ENCODE results near the gene CLK3.

Gene CLK3

DNA sequence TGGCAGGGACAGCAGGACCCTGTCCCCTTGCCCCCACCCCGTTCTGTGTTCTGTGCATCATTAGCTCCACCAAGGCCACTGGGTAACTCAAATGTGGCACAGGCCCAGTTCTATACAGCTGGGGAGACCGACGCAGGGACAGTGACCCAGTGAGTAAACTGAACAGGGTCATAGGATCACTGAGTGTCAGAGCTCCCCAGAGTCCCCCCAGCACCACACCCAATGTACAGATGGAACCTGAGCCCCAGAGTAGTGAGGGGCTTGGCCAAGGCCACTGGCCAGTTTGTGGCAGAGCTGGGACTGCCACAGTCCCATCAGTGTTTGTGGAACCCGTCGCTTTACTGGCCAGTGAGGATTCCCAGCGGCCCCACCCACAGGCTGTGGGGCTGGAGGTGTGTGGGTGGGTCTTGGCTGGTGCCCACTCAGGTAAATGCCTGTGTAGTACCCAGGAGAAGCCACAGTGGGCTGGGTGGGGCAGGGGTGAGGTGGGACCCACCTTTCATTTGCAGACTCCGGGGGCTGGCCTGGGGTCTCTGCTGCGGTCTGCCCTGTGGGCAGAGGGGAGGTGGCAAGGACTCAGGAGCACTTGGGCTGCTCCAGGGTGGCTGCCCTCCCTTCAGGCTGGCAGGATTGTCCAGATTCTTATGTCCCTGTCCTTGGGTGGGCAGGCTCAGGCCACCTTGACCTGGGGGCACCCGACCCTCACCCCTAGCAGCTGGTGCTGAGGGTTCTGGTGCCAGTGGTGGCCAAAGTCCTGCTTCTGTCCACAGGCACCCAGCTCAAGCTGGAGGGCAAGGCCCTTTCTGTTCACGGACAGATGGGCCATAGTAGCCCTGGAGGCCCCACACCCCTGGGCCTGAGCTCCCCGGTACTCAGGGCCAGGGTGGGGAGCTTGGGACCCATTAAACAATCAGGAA is 11.6 kb upstream of the CLK3 start:
- DNase-seq: no peak

DNA sequence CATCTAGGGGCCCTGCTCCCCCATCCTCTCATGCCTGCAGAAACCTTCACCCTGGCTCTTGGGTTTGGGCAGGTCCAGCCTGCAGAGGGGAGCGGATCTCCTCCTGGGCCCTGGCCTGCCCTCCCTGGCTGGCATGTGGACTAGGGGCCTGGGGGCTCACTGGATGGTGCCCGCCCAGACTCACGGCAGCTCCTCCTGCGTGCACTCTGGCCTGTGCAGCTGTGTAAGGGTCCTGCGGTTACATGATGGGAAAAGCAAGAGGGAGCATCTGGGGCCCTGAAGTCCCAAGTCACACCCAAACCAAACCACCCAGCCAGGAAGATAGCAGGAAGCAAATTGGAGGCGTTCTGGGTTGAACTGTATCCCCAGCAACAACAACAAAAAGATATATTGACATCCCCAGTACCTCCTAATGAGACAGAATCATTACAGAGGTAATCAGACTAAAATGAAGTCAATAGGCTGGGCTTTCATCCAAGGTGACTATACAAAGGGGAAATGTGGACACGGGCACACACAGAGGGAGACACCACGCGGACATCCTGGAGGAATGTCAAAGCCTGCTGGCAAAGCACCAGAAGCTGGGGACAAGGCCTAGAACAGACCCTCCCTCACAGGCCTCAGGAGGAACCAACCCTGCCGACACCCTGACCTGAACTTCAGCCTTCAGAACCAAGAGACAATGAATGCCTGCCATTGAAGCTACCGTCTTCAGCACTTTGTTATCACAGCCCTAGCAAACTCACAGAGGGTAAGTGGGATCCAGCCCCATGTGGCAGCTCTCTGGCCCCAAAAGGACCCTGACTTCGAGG is 10.4 kb upstream of the CLK3 start:
- DNase-seq: no peak

DNA sequence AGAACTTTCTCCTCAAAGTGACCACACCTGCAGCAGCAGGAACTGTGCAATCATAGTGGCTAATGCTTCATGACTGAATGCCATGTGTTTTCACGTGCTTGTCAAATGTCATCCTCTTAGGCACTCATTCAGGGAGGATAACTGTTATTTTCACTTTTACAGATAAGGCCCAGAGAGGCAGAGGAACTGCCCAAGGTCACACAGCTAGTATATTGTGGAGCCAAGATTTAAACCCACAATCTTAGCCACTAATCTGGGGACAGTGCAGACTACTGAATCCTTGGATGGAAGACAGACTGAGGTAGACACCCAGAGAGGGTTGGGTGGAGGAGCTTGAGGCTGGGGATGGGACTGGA is 9.9 kb upstream of the CLK3 start:
- no peak for DNase-seq

DNA sequence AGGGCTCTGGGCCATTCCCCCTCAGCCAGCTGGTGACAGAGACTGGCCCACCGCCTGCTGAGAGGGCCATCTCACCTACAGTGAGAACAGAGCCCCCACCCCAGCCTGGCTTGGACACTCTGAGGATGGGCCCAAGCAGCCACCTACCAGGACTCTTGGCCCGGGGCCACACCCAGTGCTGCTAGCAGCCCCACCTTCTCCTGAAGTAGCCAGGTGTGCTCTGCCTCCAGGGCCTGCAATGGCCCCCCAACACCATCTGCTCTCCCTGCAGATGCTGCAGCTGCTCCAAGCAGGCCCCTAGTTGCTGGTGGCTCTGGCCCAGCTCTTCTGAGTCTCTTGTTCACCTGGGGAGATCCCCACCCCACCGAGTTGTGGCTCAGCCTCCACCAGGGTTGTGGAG is 6.8 kb upstream of the CLK3 start:
- no peak for DNase-seq

DNA sequence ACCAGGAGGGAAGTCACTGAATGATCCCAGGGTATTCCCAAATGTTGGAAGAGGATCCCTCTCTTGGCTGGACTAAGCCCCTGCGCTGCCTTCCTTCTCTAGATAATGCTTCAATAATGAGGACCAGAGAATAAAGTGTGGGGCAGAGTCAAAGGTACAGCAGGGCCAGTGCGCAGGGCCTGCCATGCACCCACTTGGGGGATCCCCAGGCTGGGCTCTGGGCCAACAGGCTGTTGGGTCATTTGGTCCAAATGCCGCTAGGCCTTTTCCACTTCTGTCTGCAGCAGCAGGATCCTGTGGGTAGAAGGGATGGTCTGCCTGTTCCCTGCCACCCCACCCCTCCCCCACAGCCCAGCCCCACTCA is 5.7 kb upstream of the CLK3 start:
- DNase-seq: no peak

DNA sequence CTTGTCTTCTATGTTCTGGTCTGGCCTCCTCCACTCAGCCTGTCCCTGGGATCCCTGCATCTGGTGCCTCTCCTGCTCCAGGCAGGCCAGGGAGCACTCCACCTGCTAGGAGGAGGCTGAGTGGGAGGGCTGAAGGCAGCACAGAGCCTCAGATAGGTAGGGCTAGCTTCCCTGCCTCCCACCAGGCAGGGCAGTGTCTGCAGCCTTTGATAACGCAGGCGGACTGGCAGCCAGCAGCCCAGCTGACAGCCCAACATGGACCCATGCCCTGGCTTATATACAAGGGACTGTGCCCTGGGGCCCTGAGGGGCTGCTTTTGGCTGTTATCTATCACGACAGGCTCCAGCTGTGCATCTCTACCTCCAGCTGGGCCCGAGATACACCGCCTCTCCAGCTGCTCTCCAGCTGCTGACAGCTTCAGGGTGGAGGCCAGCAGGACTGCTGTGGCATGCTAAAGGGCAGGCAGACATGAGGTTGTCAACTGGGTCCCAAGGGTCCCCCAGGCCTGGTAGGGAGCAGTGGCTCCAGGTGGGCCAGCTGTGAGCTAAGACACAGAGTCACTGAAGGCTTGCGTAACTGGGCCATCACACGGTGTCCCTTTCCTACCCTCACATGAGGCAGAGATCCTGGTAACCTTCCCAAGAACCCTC is 5.2 kb upstream of the CLK3 start:
- no peak for DNase-seq

DNA sequence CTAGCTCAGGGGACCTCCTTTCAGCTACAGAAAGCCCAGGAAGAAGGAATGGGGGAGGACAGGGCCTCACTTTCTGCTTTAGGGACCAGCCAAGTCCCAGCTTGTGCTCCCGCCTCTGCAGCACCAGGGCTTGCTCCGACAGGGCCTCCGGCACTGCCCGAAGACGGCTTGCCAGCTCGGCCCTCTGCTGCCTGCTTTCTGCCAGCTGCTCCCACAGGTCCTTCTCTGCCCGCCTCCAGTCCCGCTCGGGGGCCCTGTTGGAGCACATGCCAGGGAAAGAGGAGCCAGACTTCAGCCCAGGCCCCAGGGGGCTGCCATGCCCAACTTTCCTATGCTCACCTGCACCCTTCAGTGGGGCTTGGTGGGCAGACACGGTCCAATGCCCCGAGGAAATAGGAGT is 4.3 kb upstream of the CLK3 start:
- no peak for DNase-seq

DNA sequence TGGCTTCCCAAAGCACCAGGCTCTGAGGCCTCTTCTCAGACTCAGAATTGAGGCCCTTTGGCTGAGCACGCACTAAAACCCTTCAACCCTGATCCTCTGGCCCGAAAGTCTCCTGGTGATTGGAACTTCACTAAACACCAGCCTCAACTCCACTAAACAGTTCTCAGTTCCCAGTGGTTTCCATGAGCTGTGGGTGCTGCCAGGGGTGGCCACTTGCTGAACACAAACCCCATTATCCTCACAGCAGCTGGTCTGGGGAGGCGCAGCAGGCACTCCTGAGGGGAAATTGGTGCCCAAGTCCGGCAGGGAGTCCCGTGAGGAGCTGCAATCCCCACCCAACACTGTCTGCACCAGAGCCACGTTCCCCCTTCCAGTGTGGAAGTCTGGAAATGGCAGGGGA is 3.8 kb upstream of the CLK3 start:
- DNase-seq: no peak

DNA sequence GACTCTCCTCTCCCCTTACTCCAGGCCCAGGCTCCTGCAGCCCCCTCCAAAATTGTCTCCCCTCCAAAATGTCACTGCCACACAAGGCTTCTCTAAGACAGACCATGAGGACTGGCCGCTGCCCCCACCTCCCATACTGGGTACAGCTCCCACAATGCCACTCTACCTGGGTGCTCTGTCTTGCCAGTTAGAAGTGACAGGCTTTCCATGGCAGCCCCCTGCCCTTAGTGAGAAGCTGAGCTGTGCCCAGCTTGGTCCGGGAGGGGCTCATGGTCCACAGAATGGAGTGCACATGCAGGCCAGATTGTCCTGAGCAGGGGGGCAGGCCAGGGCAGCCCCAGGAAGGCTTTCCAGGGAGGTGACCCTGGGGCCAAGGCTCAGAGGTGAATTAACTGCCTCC is 3.0 kb upstream of the CLK3 start:
- DNase-seq: no peak

DNA sequence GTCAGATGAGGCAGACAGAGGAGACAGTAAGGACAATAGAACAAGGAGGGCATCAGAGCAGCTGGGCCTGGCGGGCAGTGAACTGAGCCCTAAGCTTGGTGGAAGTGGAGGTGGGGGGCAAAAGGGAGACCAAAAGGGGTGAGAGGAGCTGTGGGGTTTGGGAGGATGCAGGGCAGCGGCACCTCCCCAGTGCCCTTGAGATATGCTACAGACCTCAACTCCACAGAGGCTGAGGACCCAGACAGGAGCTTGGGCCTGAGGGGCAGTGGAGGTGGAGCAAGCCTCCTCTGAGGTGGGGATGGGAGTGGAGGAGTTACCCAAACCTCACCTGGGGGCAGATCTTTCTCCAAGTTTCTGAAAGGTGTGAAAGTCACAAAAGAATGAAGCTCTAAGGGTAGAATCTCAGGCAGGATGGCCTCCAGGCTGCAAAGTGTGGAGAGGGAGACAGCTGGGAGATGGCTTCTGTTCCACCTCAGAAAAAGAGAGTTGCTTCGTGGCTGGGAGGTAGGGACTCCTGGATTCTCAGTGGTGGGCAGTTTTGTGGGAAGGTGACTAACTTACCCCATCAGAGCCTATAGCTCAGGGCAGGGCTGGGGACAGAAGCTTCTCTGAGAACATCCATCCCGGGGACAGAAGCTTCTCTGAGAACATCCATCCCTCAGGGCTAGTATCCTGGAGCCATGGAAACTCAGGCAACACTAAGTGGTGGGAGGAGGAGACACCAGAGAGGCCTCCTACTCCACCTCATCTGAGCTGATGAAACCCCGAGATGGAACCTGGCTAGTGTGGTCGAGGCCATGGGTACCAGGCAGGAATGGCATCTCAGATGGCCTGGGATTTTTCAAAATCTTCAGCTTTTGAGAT is 2.3 kb upstream of the CLK3 start:
- DNase-seq: no peak

DNA sequence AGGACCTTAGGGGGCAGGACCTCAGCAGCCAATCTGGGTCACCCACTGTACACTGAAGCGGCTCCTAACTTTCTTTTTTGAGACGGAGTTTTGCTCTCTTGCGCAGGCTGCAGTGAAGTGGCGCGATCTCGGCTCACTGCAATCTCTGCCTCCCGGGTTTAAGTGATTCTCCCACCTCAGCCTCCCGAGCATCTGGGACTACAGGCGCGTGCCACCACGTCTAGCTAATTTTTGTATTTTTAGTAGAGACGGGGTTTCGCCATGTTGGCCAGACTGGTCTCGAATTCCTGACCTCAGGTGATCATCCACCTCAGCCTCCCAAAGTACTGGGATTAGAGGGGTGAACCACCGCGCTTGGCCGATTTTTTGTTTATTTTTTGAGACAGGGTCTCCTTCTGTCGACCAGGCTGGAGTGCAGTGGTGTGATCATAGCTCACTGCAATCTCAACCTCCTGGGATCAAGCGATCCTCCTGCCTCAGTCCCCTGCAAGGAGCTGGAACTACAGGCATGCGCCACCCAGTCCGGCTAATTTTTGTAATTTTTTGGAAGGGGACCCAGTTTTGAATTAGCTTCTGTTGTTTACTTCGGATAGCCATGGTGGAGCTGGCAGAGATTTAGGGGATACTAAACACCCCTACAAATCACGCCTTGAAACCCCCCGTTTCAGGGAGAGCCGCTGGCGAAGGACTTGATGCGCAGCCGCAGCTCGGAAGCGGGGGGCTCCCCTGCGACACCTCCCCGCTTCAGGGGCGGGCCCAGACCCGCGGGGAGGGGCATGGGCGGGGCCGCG is 1.5 kb upstream of the CLK3 start:
- DNase-seq: no peak

DNA sequence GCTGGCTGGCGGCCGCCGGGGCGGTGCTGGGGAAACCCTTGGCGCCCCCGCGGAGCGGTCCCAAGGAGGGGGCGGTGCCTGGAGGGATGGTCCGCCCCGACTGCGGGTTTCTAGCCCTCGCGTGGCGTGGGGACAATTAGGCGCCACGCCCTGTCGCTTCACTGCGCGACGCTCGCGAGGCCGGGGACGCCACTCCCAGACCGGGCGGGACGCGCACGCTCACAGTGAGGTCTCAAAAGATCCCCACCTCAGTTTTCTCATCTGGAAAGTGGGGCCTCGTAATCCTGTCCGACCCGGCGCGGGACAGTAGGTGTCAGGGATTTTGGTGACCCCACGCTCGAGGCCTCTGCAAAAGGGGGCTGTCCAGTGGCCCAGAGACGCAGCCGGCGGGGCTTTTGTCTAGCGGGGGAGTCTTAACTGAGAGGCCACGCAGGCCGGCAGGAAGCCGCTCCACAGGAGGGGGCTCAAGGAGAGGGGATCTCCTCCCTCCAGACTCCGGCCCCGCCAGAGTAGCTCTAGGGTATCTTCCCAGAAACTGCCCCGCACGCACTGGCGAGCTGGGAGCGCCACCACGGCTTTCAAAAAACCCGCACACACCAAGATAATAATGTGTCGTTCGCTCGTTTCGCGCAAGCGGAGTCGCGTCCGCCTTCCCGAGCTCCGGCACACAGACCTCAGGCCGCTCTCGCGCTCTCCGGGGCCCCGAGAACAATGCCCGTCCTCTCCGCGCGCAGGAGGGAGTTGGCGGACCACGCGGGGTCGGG is 710 bp upstream of the CLK3 start:
- peak; percentile 96 for DNase-seq

DNA sequence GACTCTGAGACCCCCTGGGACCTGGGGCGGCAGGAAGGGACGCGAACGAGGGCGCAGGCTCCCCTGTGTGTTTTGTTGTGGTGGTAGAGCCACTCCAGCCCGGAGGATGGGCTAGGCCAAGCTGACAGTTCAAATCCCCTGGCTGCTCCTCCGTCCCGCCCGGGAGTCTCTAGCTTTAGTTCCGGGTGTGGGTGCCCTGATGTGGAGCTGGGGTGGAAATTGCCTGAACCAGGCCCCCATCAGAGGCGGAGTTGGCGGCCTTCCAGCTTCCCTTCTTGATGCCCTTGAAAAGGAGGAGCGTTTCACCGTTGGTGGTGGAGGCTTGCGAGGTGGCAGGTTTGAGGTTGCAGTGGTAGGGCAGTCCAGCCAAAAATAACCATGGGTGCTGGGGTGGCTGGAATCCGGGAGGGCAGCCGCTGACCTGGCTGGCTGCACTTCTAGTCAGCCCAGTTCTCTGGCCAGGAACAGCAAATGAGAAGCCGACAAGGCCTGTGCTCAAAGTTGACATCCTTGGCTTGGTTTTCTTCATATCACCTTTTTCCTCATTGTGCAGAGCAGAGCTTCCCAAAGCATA is 817 bp downstream of the CLK3 start:
- peak; percentile 77 for DNase-seq

DNA sequence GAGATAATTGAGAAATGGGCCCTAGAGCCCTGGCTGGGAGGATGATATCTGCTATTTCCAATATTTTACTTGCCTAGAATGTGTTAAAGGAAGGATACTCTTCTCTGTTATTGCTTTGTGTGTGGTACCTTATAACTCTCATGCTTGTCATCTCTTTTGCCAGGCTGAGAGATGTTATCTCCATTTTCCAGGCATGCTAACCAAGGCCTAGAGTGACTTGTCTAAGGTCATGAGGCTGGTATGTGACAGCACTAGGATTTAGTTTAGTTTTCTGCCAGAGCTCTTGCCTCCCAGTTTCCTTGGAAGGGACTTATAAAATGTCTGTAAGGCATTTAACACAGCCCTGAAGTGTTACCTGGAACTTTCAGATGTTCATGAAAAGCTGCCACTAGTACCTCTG is 1.4 kb downstream of the CLK3 start:
- DNase-seq: no peak

DNA sequence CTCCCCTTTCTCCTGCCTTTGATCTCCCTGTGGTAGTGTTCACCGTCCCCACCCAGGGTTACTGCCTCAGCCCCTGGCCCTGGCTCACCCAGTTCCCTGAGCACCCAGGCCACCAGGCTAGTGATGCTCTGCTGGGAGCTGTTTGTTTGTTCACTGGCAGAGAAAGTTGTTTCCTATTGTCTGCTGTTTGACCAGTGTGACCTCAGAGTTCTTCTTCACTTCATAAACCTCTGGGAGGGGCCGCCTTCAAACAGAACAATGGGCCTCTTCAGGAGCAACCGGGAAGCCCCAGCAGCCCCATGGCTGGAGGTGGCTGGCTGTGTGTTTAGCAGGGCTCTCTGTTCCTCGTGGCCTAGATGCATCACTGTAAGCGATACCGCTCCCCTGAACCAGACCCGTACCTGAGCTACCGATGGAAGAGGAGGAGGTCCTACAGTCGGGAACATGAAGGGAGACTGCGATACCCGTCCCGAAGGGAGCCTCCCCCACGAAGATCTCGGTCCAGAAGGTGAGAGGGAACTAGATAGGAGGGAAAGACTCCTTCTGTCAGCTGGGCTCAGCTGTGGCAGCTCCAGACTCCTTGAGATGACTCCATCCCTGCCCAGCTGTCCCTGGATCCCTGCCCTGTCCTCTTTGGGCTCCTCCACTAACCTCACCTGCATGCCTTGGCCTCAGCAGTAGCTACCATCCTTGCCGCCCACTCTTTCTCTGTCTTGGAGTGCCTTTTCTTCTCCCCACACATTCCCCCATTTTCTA is 3.4 kb downstream of the CLK3 start:
- DNase-seq: no peak

DNA sequence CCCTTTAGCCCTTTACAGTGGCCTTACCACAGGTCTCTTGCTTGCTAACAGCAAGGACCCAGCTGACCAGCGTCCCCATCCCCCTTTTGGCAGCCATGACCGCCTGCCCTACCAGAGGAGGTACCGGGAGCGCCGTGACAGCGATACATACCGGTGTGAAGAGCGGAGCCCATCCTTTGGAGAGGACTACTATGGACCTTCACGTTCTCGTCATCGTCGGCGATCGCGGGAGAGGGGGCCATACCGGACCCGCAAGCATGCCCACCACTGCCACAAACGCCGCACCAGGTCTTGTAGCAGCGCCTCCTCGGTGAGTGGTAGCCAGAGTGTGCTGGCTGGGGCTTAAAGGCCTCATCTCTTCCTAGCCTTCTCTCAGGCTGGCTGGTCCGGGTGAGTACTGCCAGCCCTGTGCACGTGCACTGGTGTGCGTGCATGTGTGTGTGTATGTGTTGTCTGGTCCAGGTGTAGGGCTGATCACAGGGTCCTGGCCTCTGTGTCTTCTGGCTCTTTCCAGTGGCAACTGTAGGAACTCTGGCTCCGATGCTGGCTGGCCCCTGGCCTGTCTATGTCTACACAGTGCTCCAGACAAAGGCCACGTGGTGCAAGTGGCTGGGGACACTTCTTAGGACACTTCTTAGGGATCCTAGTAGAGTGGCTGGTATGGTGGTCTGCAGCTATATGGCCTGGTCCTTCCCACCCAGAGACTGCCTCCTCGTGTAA is 4.4 kb downstream of the CLK3 start:
- no peak for DNase-seq

DNA sequence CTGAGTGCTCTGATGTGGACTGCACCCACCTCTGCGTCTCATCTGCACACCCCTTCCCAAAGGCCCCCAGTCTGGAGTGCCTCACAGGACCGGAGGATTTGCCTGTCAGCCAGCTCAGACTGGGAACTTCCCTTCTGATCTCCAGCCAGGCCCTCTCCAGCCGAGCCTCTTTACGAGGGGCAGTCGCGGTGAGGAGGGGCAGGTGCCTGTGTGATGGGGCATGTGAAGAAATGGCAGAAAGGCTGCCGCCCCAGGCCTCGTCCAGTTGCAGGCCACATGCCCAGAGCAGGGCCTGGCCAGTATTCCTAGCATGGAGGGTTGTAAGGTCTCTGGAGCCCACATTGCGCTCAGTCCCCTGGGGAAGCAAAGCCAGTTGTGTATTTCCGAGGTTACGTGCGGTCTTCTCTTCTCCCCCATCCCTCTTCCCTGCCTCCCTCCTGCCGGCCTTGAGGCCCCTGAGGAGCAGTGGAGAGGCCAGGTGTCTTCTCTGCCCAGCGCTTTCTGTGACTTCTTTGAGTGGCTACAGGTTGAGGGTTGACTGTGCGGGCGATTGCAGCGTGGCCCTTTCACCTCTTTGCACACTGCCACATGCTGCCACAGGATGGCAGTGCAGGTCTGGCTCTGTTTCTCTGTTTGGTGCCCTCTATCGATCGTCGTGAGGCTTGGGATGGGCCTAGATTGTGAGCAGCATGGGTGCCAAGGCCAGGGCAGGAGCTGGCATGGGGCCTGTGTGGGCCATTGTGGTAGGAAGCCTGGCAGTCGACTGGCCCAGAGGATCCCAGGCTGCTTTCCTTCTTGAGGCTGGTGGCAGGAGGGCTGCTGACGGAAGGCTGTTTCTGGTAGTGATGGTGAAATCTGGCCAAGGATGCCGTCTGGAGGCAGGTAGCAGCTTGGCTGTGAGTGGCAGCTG is 5.3 kb downstream of the CLK3 start:
- peak; percentile 72 for DNase-seq

DNA sequence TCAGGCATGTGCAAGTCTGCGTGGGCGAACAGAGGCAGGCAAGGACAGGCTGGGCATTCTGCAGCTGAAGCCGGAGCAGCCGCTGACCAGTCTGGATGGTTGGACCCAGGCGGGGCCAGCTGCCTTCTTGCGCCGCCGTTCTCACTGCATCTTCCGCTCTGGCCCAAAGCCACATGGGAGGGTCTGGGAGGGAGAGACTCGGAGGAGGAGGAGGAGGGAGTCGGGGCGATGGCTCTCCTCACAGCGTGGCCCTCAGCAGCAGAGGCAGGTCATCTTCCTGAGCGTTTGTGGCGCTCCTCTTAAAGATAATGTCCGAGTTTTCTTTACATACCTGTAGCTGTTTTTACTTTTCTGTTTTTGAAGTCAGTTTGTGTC is 5.9 kb downstream of the CLK3 start:
- DNase-seq: no peak
